Limb (tissue), 2 donors: Measurements from ENCODE around the gene CEP131.
"Not testable (repeated sequence)": the region's sequence is repeated elsewhere in the genome, so short reads cannot be mapped to it uniquely, and the experiment has no call there.

Experiments
- DNase-seq, 2 donors: peaks; one replicate each; pipeline ENCODE4 v3.0.0-alpha.2; 2016; ENCODE audit errors: extremely low spot score in 2 of 2

CEP131 gene

DNA sequence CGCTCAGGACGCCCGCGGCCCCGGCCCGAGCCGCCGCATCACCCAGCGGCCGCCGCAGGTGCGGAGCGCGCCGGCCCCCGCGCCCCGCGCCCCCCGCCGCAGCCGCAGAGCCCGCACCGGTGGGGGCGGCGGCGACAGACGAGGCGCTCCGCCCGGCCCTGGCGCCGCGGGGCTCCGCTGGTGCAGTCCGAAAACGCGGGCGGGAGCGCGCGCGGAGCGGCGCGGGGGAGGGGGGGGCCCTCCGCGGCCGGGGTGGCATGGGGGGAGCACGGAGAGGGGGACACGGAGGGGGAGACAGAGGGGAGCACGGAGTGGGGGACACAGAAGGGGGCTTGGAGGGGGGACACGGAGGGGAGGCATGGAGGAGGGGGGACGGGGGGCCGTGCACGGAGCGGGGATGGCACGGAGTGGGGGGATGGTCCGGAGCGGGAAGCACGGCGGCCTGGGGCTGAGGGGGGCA is 56.7 kb downstream of the CEP131 start, which contains the start of gene AATK:
TSS of gene AATK (minus strand) at position 189 of the 460 bp plus-strand sequence. CDS start 229 bp downstream, outside the sequence.
- DNase-seq, result no peak

DNA sequence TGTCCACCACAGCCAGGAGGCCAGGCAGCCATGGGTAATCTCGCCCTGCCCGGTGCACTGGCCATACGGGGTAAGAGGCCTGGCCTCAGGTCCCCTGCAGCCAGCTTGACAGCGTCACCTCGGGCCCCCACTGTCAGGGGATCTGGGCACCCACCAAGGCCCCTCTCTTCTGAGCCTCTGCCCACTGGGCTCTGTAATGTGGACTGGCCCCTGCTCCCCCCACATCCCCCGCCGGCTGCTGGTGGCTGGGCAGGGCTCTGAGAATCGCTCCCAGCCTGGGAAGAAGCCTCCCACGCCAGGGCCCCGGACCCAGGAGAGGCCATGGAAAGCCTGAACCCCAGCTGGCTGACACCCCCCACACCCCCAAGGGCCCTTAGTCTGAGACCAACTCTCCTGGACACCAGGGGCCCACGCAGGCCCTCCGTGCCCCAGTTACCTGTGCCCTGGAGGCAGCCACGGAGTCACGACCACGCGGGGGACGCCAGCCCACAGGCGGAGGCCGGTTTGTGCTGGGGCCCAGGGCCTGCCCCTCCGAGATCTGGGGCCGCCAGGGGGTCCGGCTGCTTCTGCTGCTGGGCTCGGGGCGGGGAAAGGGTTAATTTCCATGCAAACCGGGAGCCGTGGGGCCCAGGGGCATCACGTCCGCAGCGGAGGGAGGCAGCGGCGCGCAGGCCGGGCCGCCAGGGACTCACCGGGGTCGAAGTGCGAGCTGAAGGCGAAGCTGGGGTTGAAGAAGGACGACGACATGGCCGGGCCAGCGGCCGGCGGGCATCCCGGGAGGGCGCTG is 57.3 kb downstream of the CEP131 start, which contains the start of gene PVALEF:
TSS of gene PVALEF (plus strand) at position 262 of the 787 bp plus-strand sequence. CDS start 15,720 bp downstream, outside the sequence.
- DNase-seq, result peak in 1 of 2 donors; percentile 68

DNA sequence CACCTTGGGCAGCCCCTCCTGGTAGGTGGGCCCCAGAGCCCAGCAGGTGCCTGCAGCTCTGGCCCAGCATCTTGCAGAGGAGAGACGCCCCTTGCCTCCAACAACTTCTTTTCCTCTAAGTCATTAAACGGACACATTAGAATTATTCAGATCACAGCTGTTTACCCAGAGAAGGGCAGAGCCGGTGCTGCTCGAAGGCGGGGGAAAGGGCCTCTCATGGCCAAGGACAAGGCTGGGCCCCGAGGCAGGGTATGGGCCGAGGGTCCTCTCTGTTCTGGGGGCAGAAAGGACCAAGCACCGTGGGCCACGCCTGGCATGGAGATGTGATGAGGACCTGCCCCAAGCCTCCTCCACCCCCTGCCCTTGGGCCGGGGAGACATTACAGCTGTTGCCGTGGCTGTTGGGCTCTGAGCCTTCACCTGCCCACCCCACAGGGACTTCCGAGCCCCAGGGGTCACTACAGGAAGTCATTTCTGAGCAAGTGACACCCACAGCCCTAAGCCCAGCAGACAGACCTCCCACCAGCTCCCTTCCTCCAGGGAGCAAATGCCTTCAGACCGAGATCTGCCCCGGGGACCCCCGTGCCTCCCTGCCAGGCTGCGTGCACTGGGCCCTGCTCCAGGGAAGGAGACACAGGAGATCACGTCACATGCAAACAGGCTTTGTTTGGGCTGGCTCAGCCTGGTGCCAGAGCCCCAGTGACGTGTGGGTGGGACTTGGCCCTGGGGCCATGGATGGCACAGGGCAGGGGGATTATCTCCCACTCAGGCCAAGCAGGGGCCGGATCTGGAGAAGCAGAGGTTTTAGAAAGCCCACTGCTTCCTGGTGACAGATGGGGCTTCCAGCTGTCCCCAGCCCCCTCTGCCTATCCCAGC is 58.2 kb downstream of the CEP131 start:
- peak in 1 of 2 donors; percentile 62 for DNase-seq

DNA sequence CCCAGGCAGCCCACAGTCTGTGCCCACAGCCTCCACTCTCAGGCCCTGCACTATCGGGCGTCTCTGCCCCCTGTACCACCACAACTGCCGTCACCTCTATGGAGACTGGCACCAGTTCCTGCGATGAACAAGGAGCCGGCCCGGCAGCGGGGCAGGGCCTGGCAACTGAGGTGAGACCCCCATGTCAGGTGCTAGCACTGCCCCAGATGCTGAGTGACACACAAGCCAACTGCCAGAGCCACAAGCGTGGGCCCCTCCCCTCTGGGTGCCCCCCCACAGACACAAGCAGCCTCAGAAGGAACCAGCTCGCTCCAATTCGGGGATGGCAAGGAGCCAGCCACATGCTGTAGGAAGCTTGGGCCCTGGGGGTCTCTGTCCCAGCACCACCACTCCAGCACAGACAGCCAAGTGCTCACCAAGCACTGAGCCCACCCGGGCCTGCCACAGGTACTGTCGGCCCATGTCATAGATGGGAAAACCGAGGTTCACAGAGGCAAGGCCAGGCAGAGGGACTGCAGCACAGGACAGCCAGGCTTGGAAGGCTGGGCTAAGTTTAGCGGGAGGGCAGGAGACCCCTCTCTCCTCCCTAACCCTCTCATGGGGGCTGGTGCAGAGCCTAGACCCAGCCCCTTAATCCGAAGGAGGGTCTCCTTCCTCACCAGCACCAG is 58.9 kb downstream of the CEP131 start:
- DNase-seq, result no peak

DNA sequence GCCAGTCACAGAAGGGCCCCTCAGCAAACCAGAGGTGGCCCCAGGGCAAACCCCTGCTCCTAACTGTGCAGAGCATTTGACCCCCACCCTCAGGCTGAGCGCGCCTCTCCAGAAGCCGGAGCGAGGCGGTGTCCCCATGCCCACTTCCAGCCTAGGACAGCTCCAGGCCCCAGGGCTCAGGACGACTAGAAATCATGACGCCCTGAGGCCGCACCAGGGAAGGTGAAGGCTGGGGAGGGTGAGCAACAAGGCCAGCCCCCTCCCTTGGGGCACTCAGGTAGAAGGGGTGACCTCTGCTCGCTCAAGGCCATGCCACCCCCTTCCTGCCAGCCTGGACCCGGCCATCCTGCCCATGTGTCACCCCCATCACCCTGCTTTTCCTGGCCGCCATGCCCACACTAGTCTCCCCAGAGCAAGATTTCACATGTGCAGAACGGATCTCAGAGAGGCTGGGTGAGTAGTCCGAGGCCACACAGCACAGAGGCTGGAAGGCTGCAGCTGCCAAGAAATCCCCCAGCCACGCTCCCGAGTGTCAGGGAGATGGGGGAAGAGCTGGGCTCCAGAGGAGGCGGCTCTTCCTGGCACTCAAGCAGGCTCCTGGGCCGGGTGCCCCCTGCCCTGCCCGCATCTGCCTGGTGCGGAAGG is 59.6 kb downstream of the CEP131 start:
- DNase-seq, result no peak

DNA sequence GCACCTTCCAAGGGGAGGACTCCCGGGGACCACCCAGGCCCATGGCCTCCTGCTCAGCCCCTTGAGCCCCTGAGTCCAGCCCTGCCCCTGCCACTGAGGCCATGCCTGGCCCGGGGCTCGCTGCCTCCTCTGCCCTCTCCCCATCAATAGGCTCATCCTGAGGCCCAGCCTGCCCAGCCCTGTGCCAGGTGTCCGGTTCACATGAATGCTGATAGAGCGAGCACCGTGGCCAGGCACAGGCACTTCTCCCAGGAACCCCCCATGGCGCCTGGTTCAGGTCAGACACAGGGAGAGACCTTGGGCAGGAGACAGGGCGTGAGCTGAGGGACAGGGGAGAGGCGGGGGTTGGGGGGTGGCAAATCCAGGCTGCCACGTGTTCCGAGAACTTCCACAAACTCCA is 60.3 kb downstream of the CEP131 start:
- no peak for DNase-seq

DNA sequence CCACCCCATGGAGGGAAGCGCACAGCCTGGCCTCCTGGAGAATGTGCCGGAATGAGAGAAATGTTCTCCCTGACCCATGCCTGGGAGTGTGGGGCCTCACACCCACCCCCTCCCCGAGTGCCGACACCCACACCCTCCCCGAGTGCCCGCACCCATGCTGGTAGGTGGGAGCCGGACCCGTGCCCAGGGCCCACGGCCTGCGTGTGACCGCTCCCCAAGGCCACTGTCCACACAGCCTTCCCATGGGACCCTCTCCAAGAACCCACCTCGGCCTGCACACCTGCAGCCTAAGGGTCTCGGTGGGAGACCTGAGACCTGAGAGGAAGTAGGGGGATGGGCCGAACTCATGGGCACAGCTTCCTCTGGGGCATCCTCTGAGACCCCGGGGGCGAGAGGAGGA is 60.8 kb downstream of the CEP131 start:
- DNase-seq, result no peak

DNA sequence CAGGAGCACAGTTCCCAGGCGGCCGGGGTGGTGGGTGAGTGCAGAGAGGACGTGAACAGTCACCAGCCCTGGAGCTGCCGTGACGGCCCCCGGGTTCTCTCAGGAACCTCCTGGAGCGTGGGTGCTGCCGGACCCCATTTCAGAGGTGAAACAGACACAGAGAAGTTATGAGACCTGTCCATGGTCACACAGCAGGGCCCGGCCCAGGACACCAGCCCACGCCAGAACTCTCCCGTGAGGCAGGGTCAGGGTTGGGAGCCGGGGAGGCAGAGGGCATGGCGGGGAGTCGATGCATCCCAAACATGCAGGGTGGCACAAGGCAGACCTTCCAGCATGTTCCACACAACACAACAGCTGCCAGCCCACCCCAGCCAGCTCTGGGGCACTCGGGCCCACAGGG is 61.2 kb downstream of the CEP131 start:
- no peak for DNase-seq

DNA sequence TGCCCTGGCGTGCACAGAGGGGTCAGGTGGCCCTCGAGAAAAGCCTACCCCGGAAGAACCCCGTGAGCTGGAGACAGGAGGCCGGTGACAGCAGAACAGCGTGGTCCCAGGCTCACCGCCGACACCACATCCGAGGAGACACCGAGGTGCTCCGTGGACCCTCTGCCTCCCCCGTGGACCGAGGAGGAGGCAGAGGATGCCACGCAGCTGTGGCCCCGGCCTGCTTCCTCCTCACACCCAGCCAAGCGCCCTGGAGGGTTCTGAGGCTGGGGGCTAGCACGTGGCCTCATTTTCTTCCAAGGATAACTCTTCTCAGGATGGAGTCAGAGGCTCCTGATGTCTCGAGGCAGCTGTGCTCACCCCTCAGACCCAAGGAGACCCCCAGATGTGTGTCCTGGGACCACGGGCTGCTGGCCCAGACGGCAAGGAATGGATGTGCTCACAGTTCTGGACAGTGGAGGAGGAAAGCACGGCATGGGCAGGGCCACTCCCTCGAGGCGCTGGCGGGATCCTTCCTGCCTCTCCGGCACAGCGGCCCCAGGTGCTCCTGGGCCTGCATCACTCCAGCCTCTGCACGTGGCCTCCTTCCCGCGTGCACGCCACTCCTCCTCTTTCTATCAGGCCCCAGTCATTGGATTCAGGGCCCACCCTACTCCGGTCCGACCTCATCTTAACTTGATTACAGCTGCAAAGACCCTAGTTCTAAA is 61.9 kb downstream of the CEP131 start:
- DNase-seq, result no peak

DNA sequence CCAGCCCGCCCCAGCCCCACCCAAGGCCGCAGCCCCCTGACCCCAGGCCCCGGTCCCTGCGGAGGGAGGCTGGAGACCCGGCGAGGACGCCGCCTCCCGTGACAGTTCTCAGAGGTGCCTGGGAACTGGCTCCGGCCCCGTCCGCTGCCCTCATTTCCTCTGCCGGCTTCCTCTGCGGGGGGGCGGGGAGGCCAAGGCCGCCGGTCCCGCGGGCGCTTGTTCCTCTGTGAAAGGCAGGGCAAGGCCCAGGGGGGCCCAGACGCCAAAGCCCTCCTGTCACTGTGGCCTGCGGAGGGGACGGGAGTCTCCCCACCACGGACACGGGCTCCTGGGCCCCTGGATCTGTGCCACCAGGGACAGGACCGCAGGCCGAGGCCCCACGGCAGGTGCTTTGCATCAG is 62.5 kb downstream of the CEP131 start:
- no peak for DNase-seq

DNA sequence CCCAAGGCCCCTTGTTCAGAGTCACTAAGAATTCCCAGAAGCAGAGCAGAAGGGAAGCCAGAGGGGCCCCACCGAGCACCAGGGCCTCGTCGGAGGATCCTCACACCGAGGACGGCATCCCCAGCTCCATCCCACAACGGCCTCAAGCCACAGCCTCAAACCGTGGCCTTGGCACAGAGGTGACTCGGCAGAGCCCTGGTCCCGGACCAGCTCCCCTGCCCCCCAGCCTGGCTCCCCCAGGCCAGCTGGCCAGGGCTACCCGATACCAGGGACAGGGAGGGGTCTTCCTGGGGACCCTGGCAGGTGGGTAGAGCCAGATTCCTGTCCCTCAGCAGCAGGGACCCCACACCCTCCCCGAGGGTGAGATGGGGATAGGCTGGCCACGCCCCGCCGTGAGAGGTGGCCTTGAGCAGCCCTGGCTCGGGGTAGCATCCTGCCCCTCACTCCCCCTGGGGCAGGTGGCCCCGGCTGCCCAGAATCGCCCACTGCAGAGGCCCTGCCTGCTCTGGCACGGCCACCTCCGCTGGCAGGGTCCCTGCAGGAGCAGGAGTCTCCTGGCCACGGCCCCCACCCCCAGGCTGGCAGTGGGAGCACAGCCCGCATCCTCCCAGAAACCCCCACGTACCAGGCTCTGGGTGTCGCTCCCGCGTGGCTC is 63.0 kb downstream of the CEP131 start:
- DNase-seq, result no peak

DNA sequence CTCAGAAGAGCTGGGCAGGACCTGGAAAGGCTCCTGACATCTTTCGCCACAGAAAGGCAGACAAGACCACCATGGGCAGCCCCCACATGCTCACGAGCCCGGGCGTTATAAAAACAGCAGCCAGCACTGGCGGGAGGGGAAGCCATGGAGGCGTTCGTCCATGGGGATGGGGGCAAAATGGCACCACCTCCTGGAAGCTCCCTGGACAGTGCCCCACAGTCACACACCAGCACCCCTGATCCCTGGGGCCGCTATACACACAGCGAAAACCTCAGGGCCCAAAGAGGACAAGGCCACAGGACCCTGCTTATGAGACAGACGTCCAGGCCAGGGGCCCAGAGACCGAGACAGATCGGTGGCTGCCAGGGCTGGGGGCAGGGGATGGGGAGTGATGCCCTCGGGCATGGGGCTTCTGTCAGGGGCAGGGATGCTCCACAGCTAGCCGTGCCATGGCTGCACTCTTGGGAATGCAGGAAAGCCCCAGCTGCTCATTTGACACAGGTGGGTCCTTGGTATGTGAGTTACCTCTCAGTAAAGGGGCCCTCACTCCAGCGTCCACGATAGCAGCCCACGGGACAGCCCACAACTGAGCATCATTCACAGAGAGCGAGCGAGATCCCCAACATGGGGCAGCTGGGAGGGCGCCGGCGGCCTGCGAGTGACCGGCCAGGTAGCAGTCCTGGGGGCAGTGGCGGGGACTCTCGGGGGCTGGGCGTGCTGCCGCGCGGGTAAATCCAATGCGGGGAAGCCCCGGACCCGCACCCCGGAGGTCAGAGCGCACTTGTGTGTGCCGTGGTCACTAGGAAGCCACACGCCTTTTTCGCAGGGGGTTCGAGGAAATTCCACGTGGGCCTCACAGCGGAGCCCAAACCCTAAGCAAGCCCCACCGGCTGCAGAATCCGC is 63.8 kb downstream of the CEP131 start:
- DNase-seq, result no peak

DNA sequence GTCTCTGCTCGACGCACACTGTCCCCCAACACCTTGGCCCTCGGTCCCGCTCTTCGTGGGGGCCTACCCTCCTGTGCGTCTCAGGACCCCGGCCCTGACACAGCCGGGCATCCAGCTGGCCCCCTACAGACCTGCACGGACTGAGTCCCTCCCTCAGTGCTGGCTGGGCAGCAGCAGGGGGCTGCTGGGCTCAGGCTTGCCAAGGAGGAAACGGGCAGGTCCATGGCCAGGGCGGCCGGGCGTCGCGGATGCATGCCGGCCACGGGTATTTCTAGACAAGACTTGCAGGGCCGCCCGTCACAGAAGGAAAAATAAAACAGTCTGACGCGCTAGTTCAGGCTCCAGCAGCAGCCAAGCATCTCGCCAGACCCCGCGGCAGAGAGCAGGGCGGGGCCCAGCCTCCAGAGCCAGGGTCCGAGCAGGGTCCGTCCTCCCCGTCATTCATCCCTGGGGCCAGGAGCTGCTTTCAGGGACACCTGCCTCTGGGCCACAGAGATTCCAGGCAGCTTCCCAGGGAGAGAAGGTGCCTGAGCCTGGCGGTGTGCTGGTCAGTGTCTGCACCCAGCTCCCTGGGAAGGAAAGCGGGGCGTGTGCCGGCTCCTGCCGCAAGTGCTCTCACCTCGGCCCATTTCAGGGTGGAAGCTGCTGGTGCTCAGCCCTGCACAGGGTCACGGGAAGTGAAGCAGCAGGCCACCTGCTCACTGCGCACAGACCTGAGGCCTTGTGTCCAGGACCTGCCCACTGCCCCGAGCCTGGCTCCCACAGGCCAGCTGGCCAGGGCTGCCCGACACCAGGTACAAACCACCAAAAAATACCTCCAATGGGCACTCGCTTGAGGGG is 64.7 kb downstream of the CEP131 start:
- no peak for DNase-seq

DNA sequence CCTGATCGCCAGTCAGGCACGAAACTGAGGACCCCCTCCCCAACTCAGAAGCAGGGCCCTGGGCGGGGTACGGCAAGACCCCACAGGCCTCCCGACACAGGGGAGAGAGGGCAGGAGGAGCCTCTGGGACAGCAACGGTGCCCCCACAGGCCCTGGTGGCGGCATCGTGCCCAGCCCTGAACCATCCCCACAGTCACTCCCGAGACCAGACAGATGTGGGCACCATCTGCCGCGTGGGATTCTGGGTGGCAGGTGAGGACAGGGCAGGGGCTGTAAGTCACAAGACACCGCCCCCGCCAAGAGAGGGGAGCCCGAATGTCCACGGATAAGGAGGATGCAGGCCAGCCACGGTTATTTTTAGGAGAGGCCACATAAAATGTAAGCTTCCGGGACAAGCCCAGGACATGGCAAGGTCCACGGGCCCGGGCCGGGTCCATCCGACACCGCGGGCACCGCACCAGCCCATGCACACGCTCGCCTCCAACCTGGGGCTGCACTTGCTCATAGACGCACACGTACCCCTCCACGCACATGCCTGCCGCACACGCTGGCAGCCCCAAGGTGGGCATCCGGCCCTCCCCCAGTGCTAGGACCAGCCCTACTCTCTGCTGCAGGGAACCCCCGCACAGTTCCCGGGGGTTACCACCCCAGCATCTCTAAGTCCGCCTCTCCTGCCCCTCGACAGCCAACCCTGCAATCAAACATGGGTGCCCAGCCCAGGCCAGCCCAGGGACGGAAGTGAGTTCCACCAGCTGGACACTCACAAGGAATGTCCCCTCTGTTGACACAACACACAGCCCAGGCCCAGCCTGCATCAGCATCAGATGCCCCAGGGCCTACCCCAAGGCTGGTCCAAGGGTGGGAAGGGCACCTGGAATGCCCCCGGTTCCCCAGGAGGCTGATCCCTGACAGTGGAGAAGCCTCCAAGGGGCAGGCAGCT is 65.6 kb downstream of the CEP131 start:
- DNase-seq, result no peak

DNA sequence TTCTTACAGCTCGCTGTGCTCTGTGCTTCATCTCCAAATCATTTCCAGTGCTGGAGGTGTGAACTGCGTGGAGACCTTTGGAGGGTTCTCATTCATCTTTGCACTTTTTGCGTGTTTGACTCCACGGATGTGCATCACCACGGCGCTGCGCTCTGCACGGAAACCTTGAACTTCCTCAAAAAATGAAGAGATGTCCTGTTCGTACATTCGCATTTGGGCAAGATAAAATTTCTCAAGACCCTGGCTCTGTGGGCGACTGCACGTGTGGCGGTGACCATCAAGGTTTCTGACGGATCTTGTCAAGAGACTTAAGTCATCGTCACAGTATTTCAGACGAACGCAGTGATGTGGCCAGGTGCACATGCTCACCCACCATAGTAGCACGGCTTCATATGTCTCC is 67.8 kb downstream of the CEP131 start:
- no peak for DNase-seq

DNA sequence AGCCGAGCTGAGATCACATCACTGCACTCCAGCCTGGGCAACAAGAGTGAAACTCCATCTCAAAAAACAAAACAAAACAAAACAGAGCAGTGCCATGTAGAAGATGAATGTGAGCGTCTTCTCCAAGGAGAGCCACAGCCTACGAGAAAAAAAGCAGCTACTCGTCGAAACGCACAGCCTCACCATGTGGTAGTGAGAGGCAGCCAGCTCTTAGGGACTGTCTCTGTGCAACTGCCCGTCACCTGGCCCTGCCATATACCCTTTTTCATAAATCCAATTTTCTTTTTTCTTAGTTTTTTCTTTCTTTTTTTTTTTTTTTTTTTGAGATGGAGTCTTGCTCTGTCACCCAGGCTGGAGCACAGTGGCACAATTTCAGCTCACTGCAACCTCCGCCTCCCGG is 68.7 kb downstream of the CEP131 start:
- not testable (repeated sequence) for DNase-seq

DNA sequence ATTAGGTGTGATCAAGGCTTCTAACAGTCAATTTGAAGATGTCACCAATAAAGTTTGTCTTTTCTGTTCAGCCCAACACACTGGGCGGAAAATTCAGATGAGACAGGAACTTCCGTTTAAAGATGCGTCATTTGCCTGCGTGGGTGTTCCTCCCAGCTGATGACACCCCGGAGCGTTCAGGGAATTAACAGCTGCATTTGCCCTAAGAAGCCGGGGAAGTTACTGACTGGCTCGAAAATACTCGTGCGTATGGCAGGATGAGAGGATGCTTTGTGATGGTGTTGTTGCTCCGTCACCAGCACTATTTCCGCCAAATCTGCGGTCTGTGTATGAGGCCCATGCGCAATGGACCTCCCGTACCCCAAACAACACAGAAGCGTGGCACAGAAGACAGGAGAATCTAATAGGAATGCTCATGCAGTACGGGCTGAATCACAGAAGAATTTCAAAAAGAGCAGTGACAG is 69.4 kb downstream of the CEP131 start:
- no peak for DNase-seq
